H9 (cell line): ENCODE results near the gene GFOD2. TPM values are rescaled to one million over a fixed set of nuclear protein-coding genes. Genes with fewer than 3 reads are reported as not detected.
A peak's percentile ranks its signal among the peaks of the same experiment; 100 is the strongest.

Source experiments
- DNase-seq: peaks from one replicate; pipeline ENCODE4 v3.0.0-alpha.2; 2017
- H2AFZ ChIP-seq: one replicate; pipeline ENCODE4 v1.6.1; 2013; ENCODE audit warnings: mild to moderate bottlenecking, low read length, control low read depth, moderate library complexity
- H2AK5ac ChIP-seq: 2 replicates; pipeline ENCODE4 v1.6.1; 2013; ENCODE audit warnings: low read length, control low read depth, mixed read lengths; ENCODE audit not compliant: insufficient read length
- H2BK120ac ChIP-seq: one replicate; pipeline ENCODE4 v1.6.1; 2013; ENCODE audit warnings: low read depth, mild to moderate bottlenecking, low read length, control low read depth, inconsistent platforms; ENCODE audit not compliant: poor library complexity, severe bottlenecking
- H2BK12ac ChIP-seq: 2 replicates; pipeline ENCODE4 v1.6.1; 2013; ENCODE audit warnings: low read length, control low read depth, mixed read lengths, low read depth; ENCODE audit not compliant: insufficient read length
- H2BK15ac ChIP-seq: 2 replicates; pipeline ENCODE4 v1.6.1; 2013; ENCODE audit warnings: low read depth, low read length, control low read depth
- H2BK20ac ChIP-seq: one replicate; pipeline ENCODE4 v1.6.1; 2013; ENCODE audit warnings: low read depth, mild to moderate bottlenecking, low read length, control low read depth, inconsistent platforms; ENCODE audit not compliant: poor library complexity, severe bottlenecking
- H2BK5ac ChIP-seq: 2 replicates; pipeline ENCODE4 v1.6.1; 2013; ENCODE audit warnings: low read length, control low read depth, mixed read lengths; ENCODE audit not compliant: insufficient read length
- H3K14ac ChIP-seq: 2 replicates; pipeline ENCODE4 v1.6.1; 2013; ENCODE audit warnings: low read length, control low read depth; ENCODE audit not compliant: insufficient read depth
- H3K18ac ChIP-seq: 2 replicates; pipeline ENCODE4 v1.6.1; 2013; ENCODE audit warnings: low read depth, mild to moderate bottlenecking, mixed read lengths, low read length, control low read depth; ENCODE audit not compliant: insufficient read length
- H3K23ac ChIP-seq: 2 replicates; pipeline ENCODE4 v1.6.1; 2013; ENCODE audit warnings: low read length, control low read depth, mixed read lengths, low read depth; ENCODE audit not compliant: insufficient read length
- H3K23me2 ChIP-seq: 2 replicates; pipeline ENCODE4 v1.6.1; 2013; ENCODE audit warnings: low read depth, mild to moderate bottlenecking, mixed read lengths, low read length, control low read depth; ENCODE audit not compliant: insufficient read length, poor library complexity, severe bottlenecking
- H3K27ac ChIP-seq: 2 replicates; pipeline ENCODE4 v1.5.1; 2013; ENCODE audit warnings: low read length, control low read depth, mixed read lengths, low read depth; ENCODE audit not compliant: insufficient read length
- H3K27me3 ChIP-seq: 2 replicates; pipeline ENCODE4 v1.6.1; 2013; ENCODE audit warnings: low read length, control low read depth, inconsistent platforms; ENCODE audit not compliant: insufficient read depth
- H3K4ac ChIP-seq: 2 replicates; pipeline ENCODE4 v1.6.1; 2013; ENCODE audit warnings: low read depth, mild to moderate bottlenecking, control low read depth, inconsistent platforms, low read length, moderate library complexity
- H3K4me1 ChIP-seq: 2 replicates; pipeline ENCODE4 v1.6.1; 2013; ENCODE audit warnings: low read length, control low read depth, inconsistent platforms; ENCODE audit not compliant: insufficient read depth
- H3K4me2 ChIP-seq: 2 replicates; pipeline ENCODE4 v1.6.1; 2013; ENCODE audit warnings: low read length, control low read depth, mixed read lengths; ENCODE audit not compliant: insufficient read length, insufficient read depth
- H3K56ac ChIP-seq: 2 replicates; pipeline ENCODE4 v1.6.1; 2013; ENCODE audit warnings: low read depth, mild to moderate bottlenecking, mixed read lengths, low read length, control low read depth; ENCODE audit not compliant: insufficient read length
- H3K79me1 ChIP-seq: 2 replicates; pipeline ENCODE4 v1.6.1; 2013; ENCODE audit warnings: low read depth, mild to moderate bottlenecking, moderate library complexity, low read length, control low read depth, inconsistent platforms; ENCODE audit not compliant: insufficient read depth, poor library complexity, severe bottlenecking
- H3K79me2 ChIP-seq: 2 replicates; pipeline ENCODE4 v1.6.1; 2013; ENCODE audit warnings: low read length, control low read depth, inconsistent platforms; ENCODE audit not compliant: insufficient read depth
- H3K9ac ChIP-seq: 2 replicates; pipeline ENCODE4 v1.6.1; 2013; ENCODE audit warnings: low read length, control low read depth, mixed read lengths; ENCODE audit not compliant: insufficient read length; ENCODE audit errors: extremely low read depth
- H3K9me3 ChIP-seq: one replicate; pipeline ENCODE4 v1.6.1; 2013; ENCODE audit warnings: low read depth, low read length, inconsistent platforms; ENCODE audit not compliant: control insufficient read depth
- H3T11ph ChIP-seq: one replicate; pipeline ENCODE4 v1.6.1; 2013; ENCODE audit warnings: mild to moderate bottlenecking, low read length, control low read depth, inconsistent platforms
- H4K20me1 ChIP-seq: one replicate; pipeline ENCODE4 v1.6.1; 2013; ENCODE audit not compliant: control insufficient read depth, insufficient read length, insufficient read depth
- H4K5ac ChIP-seq: 2 replicates; pipeline ENCODE4 v1.6.1; 2013; ENCODE audit warnings: low read depth, mild to moderate bottlenecking, mixed read lengths, low read length, control low read depth; ENCODE audit not compliant: insufficient read length
- H4K8ac ChIP-seq: replicated peaks from 2 replicates; pipeline ENCODE4 v1.6.1; 2013; ENCODE audit warnings: low read length, control low read depth, mixed read lengths, low read depth; ENCODE audit not compliant: insufficient read length
- H4K91ac ChIP-seq: 2 replicates; pipeline ENCODE4 v1.6.1; 2013; ENCODE audit warnings: low read depth, mild to moderate bottlenecking, moderate library complexity, mixed read lengths, low read length, control low read depth; ENCODE audit not compliant: insufficient read length
- H3K27ac Mint-ChIP-seq, 3 experiments: 2 replicates in 2 of 3; 3 replicates in 1 of 3; pipeline ENCODE4 v1.8.0; 2020 to 2021; ENCODE audit warnings: mixed read lengths in 3 of 3, mild to moderate bottlenecking in 1 of 3, moderate library complexity in 1 of 3
- H3K27me3 Mint-ChIP-seq: 2 replicates; pipeline ENCODE4 v1.8.0; 2021; ENCODE audit warnings: low read depth, mild to moderate bottlenecking, moderate library complexity, mixed read lengths
- H3K36me3 Mint-ChIP-seq, 3 experiments: 2 replicates in 2 of 3; 3 replicates in 1 of 3; pipeline ENCODE4 v1.8.0; 2020 to 2021; ENCODE audit warnings: low read depth in 3 of 3, mixed read lengths in 3 of 3; ENCODE audit not compliant: insufficient read depth in 1 of 3
- H3K4me1 Mint-ChIP-seq, 2 experiments: 2 replicates each; pipeline ENCODE4 v1.8.0; 2020; ENCODE audit warnings: mixed read lengths in 2 of 2
- H3K4me3 Mint-ChIP-seq, 2 experiments: 2 replicates in 1 of 2; 3 replicates in 1 of 2; pipeline ENCODE4 v1.8.0; 2020 to 2021; ENCODE audit warnings: mild to moderate bottlenecking in 2 of 2, mixed read lengths in 2 of 2, moderate library complexity in 1 of 2
- H3K9me3 Mint-ChIP-seq, 2 experiments: 2 replicates in 1 of 2; 3 replicates in 1 of 2; pipeline ENCODE4 v1.8.0; 2020; ENCODE audit warnings: mild to moderate bottlenecking in 2 of 2, mixed read lengths in 2 of 2, moderate library complexity in 1 of 2
- CTCF ChIP-seq: fragments of 200-600 bp; sonication (generic); conservative IDR thresholded peaks from 3 replicates; pipeline ENCODE4 v1.8.0; 2021; ENCODE audit warnings: antibody characterized with exemption, mild to moderate bottlenecking
- WGBS: extraction: QIAGEN DNeasy Blood & Tissue Kit; methylation state at CpG from one replicate; pipeline ENCODE4 v1.1.7; 2013; ENCODE audit warnings: missing lambda C conversion rate, low lambda C conversion rate, mixed read lengths; ENCODE audit not compliant: insufficient read length; ENCODE audit errors: extremely low coverage; 5-methylcytosine and 5-hydroxymethylcytosine counted together
- total RNA-seq: library from RNA; stranded (reverse); gene quantifications from 2 replicates; pipeline ENCODE4 v1.2.1, GENCODE V29; 2021

Gene GFOD2
- total RNA-seq, 1 experiment from 2014 or later, result 21.8 TPM

GRCh38 chr16:67701420-67701819 is 17.7 kb downstream of the GFOD2 start:
- peaks cover 0 to 4% of the 10 kb centered on the region in 2 experiments; a peak in 1 of 5 replicates for H3K9me3 Mint-ChIP-seq

More at GRCh38 chr16:67701420-67701819, 17.7 kb downstream of the GFOD2 start:
- H2AFZ ChIP-seq, result no peak overlapping the region
- H3K27me3 ChIP-seq, result no peaks in the 10 kb centered on the region
- H3K79me2 ChIP-seq, result peaks cover 3% of the 10 kb centered on the region; the same call in 1 of the 2 replicates
- H3K27ac ChIP-seq, result no peak overlapping the region
- no peak for TF ChIP-seq CTCF
- no peak overlapping the region for H3K56ac ChIP-seq
- no peak overlapping the region for H3K9ac ChIP-seq
- no peak overlapping the region for H3T11ph ChIP-seq
- H3K4ac ChIP-seq, result no peak overlapping the region
- no peak overlapping the region for H2AK5ac ChIP-seq
- H3K4me3 Mint-ChIP-seq, result no peak overlapping the region
- H4K91ac ChIP-seq, result no peak overlapping the region
- DNase-seq, result no peak
- no CpG with 5 or more reads among the region's 1 CpG for WGBS
- no peaks in the 10 kb centered on the region for H3K27me3 Mint-ChIP-seq
- H3K4me1 ChIP-seq, result no peaks in the 10 kb centered on the region
- no peaks in the 10 kb centered on the region for H3K23me2 ChIP-seq
- H2BK15ac ChIP-seq, result no peak overlapping the region
- no peak overlapping the region for H3K18ac ChIP-seq
- peaks cover 3 to 4% of the 10 kb centered on the region in 2 experiments; a peak in 3 of 4 replicates for H3K4me1 Mint-ChIP-seq
- H3K4me2 ChIP-seq, result no peak overlapping the region
- no peak overlapping the region for H4K8ac ChIP-seq
- peaks cover 3 to 6% (median 5%) of the 10 kb centered on the region in 3 experiments; a peak in 4 of 7 replicates for H3K36me3 Mint-ChIP-seq
- no peak overlapping the region for H2BK120ac ChIP-seq
- no peaks in the 10 kb centered on the region for H3K9me3 ChIP-seq
- H2BK20ac ChIP-seq, result no peak overlapping the region
- no peak overlapping the region for H2BK5ac ChIP-seq
- H3K79me1 ChIP-seq, result peaks cover 3% of the 10 kb centered on the region
- H4K20me1 ChIP-seq, result no peaks in the 10 kb centered on the region
- no peak overlapping the region for H3K14ac ChIP-seq
- no peak overlapping the region for H4K5ac ChIP-seq
- no peak overlapping the region for H3K23ac ChIP-seq
- H3K27ac Mint-ChIP-seq, result peak overlapping the region in 1 of 3 experiments; percentile 11; a peak in 1 of 7 replicates
- no peak overlapping the region for H2BK12ac ChIP-seq
